Activated CD4-positive, CD25-positive, alpha-beta regulatory T cell treated with anti-CD3 and anti-CD28 coated beads, Interleukin-2, amount 50 U/mL, for 16 hours (primary cell): ENCODE results near the gene FBXO42.
A peak's percentile ranks its signal among the peaks of the same experiment; 100 is the strongest.
"Not testable (repeated sequence)": the region's sequence is repeated elsewhere in the genome, so short reads cannot be mapped to it uniquely, and the experiment has no call there.

Experiments used
- DNase-seq: peaks from one replicate; pipeline ENCODE4 v3.0.0-alpha.2; 2020; ENCODE audit warnings: low read depth, low spot score

The FBXO42 gene

DNA sequence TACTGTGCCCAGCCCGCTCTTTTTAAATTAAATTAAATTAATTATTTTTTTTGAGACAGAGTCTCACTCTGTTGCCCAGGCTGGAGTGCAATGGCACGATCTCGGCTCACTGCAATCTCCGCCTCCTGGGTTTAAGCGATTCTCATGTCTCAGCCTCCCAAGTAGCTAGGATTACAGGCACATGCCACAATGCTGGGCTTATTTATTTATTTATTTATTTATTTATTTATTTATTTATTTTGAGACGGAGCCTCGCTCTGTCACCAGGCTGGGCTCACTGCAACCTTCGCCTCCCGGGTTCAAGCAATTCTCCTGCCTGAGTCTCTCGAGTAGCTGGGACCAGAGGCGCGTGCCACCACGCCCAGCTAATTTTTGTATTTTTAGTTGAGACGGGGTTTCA, 129.6 kb downstream of the FBXO42 start:
- not testable (repeated sequence) for DNase-seq

DNA sequence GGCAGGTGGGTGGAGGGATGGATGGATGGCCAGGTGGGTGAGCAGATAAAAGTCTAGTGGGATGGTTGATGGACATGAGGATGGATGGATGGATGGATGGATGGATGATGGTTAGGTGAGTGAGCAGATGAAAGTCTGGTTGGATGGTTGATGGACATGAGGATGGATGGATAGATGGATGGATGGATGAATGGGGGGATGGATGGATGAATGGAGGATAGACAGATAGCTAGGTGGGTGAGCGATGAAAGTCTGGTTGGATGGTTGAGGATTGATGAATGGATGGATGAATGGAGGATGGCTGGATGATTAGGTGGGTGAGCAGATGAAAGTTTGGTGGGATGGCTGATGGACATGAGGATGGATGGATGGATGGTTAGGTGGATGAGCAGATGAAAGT, 130.8 kb downstream of the FBXO42 start:
- DNase-seq, result no peak

- DNase-seq, result no peak
These were observed 132.2 kb downstream of the FBXO42 start for GRCh38 chr1:16219968-16220500.

DNA sequence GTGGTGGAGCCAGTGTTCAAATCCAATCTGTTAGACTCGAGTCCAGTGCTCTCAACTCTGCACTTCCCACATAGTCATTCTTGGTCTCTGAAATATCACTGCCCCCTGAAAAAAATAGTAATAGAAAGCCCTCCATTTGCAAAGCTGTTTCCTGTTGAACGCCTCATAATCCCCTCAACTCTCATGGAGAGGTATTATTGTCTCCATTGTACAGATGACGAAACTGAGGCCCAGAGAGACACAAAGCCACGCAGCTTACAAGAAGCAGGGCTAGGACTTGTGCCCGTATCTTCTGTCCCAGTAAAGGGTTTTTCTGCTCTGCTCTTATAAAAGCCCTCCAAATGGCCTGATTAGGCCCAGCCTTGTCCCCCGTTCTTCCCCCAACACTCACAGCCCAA, 133.6 kb downstream of the FBXO42 start:
- no peak for DNase-seq

DNA sequence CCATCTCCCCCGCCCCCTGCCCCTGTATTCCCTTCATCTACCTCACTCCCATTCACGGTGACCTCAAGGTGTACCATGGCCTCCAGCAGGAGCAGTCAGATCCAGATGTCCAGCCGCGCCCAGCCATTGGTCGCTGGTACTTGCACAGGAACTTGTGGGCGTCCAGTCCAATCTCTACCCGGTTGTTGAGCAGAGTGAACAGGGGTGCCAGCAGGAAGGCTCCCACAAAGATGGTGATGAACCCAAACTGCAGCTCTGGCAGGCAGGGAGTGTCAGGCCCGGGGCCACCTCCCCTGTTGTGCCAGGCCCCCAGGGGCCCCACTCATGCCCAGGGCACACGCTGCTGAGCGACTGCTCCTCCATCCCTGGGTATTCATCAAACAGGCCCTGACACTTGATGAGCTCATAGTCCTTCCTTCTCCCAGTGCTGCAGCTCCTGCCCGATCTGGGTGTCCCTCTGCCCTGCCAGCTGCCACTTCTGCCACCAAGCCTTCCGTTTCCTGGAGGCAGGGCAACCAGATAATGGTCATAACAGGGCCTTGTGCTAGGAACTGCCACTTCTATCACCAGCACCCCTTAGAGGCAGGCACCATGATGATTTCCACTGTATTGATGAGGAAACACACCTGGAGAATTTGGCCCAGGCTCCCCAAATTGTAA, 134.1 kb downstream of the FBXO42 start:
- no peak for DNase-seq

DNA sequence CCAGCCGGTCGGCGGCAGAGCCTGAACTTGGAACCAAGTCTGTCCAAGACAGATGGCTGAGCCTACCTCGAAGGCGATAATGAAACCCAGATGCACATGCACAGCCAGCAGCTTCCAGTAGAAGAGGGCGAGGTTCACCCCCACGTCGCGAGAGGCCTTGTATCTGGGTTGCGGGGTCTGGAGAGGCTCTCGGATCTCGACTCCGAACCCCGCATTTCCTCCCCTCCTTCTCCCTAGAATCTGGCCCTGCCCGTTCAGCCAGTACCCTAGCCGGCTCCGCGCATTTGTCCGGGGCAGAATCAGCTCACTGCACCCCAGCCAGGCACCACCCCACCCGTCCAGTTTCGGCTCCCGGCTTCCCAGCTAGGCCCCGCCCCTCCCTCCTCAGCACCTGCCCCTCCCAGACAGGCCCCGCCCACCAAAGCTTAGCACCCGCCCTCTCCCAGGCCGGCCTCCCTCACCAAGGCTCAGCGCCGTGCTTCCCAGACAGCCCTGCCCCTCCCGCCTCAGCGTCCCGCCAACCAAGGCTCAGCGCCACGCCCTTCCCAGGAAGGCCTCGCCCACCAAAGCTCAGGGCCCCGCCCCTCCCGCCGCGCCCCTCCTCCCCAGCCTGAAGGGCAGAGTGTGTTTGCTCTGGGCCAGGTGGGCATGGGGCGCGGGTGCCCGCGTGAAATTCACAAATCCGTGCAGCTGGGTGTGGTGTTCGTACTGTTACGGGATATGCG, 135.1 kb downstream of the FBXO42 start:
- peak; percentile 75 for DNase-seq

GRCh38 chr1:16215882-16216753, 136.2 kb downstream of the FBXO42 start:
- DNase-seq, result no peak

- DNase-seq, result not testable (repeated sequence)
These were observed 137.0 kb downstream of the FBXO42 start for GRCh38 chr1:16215240-16215639.

DNA sequence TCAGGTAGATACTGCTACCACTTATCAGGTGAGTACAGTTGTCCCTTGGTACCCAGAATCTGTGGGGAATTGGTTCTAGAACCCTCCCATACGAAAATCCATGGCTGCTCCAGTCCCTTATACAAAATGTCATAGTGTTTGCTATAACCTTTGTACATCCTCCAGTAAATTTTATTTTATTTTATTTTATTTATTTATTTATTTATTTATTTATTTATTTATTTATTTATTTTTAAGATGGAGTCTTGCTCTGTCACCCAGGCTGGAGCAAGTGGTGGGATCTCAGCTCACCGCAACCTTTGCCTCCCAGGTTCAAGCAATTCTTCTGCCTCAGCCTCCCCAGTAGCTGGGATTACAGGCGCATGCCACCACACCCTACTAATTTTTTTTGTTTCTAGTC, 138.7 kb downstream of the FBXO42 start:
- DNase-seq, result not testable (repeated sequence)

DNA sequence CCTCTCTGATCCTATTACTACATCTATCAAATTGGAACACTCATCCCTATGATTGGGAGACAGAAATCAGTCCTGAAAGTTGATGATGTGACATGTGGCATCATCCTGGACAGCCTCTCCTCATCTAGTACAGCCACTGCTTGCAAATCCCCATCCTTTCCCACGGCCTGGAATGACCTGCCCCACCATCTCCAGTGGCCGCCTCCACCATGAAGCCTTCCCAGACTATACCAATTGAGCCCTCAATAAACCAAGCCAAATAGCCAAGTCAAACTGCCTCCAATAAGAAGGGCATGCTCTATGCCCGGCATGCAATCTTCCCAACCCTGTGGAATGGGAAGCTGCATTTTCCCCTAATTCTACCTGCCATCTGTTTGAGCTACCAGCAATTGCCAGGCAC, 139.3 kb downstream of the FBXO42 start:
- no peak for DNase-seq

- no peak for DNase-seq
These were observed 139.9 kb downstream of the FBXO42 start, which contains the start of gene ARHGEF19 for GRCh38 chr1:16212251-16212961. TSS of gene ARHGEF19 (minus strand) at chr1:16212652. CDS start at chr1:16209054, 3,598 bp downstream.

DNA sequence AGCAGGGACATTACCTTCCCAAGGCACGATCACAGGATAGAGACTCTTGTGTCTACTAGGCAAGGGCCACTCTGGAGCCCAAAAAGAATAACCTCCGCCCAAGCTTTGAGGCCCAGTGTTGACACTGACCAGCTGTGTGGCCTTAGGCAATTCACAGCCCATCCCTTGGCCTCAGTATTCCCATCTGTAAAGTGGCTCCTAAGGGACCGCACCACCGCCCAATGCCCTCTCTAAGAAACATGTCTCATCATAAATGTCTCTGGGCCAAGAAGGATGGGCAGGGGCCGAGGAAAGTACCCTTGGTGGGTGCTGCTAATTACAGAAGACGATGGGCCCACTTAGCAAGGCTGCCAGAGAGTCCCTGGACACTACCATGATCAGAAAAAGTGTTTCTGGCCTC, 140.5 kb downstream of the FBXO42 start:
- no peak for DNase-seq

DNA sequence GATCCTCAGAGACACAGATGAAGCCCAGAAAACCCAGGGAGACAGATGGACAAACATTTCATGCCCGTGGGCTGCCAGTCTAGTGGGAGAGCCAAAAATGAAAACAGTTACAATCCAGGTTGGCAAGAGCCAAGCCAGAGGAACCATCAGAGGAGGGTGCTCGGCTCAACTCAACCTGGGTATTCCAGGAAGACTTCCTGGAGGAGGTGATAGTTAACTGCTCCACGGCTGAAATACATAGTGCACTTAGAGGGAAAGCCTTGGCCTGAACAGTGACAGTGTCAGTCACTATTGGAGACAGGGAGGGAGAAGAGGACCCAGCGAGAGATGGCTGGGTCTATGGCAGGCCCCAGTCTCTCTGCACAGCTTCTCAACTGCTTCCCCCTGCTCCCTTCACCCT, 141.7 kb downstream of the FBXO42 start:
- DNase-seq, result no peak

DNA sequence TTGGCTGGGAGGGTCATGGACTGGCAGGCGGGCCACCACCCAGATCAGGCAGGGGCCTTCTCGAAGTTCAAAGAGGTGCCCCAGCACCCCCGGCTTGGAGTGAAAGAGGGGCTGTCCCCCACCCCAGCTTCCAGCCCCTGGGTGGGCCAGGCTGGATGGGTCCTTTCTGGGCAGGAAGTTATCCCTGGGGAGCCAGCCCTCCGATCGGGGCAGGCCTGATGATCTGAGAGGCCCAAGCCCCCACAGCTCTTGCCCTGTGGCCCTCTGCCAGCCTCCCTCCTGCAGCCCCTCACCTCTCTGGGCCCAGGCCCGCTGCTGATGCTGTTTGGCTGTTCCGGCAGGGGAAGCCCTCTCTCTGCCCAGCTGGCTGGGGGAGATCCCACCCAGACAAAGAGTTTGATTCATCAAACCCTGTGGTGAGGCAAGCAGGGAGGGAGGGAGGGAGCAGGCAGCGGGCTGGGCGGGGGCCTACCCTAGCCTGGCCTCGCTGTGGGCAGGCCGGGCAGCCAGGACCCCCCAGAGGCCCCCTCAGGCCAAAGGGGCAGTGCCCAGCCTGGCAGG, 142.4 kb downstream of the FBXO42 start:
- DNase-seq, result no peak

DNA sequence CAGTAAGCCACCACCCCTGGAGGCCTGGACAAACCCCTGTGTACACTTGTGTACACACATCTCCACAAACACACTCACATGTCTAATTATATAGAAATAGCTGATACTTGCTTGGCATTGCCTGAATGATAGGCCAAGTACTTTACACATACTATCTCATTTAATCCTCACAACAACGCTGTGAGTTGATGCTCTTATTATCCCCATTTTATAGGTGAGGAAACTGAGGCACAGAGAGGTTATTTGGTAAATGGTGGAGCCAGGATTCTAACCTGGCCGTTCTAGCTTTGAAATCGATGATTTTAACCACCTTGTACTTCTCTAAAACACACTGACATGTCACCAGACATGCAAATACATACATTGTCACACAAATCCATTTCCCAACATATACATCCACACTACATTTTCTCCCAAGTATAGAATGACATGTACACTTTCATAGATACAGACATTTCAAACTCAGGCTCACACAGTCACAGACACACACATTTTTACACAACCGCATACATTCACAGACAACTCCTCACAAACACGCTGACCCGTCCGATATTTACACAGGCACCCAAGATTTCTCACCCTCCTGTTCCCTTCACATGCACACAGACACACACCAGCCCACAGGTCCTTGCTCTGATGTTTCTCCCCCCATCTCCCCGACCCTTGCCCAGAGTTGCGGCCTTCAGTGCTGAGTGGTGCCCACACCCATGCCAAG, 143.0 kb downstream of the FBXO42 start:
- no peak for DNase-seq

GRCh38 chr1:16208270-16208987, 143.9 kb downstream of the FBXO42 start:
- DNase-seq, result no peak

GRCh38 chr1:16207318-16208269, 144.7 kb downstream of the FBXO42 start:
- no peak for DNase-seq

GRCh38 chr1:16206547-16207317, 145.5 kb downstream of the FBXO42 start:
- peak; percentile 83 for DNase-seq
